UCSD-AML1 (cell line): Measurements from ENCODE around the gene PRDM10.

Experiments
- DNase-seq: peaks from one replicate; lab custom pipeline; 2025; ENCODE audit not compliant: unreplicated experiment; lab: John Stamatoyannopoulos, UW

PRDM10 gene

GRCh38 chr11:129852125-129852740, 150.4 kb downstream of the PRDM10 start:
- no peak for DNase-seq
